ENCODE results near the gene GRM3. TPM values are rescaled to one million over a fixed set of nuclear protein-coding genes. Genes with fewer than 3 reads are reported as not detected.
A peak's percentile ranks its signal among the peaks of the same experiment; 100 is the strongest.

The GRM3 gene
- total and polyA plus RNA-seq, 2 of the 13 experiments (the other 11 are each of a cell fraction or from before 2014, with no cell fraction given): not detected

DNA sequence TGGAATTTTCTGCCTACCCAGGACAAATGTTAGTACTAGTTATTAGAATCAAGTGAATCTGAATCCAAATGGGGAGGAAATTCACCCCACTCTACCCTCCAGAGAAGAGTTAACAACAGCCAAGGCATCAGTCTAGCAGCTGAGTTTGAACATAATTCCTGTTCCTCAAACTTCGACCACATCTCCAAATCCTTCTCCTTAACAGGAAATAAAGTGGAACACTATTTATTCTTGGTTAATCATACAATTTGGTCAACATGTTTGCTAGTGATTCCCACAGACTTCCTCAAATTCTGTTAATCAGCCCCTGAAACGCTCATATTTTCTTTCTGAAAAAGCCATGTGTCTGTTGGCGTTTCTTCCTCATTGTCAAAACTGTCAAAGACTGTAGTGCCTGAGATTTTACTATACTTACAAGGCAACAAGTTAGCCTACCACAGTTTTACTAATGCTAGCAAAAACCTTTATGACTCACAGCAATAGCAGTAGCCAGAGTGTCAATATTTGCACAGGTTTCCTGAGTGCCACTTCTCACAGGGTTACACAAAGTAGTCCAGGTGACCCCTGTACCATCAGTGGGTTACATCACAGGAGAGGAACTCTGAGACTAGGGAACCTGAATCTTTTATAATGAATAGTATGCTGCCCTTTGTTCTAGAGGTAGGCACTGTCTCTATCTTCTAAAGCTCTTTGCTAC, 202.9 kb downstream of the GRM3 start (continued):
- no peak for TF ChIP-seq HNRNPL (IDR thresholded peaks at IDR 0.05; ENCODE audit: low read depth, low read length)
- no peak for TF ChIP-seq GABPA (IDR thresholded peaks at IDR 0.05; ENCODE audit: low read depth, low read length)
- peak; percentile 47; the same call in 1 of the 2 replicates for TF ChIP-seq GABPA (CRISPR knock-in tag; IDR thresholded peaks at IDR 0.05; ENCODE audit: low read depth)
- TF ChIP-seq ZNF619 (CRISPR knock-in tag; IDR thresholded peaks at IDR 0.05): no peak
- no peak for TF ChIP-seq RBM22 (optimal IDR thresholded peaks at IDR 0.05; ENCODE audit: low read length)
- no peak for TF ChIP-seq ZNF383 (CRISPR knock-in tag; IDR thresholded peaks at IDR 0.05; ENCODE audit: borderline replicate concordance)
- TF ChIP-seq GABPB1 (CRISPR knock-in tag; IDR thresholded peaks at IDR 0.05): peak; percentile 19; the same call in 1 of the 2 replicates
- TF ChIP-seq RARG (CRISPR knock-in tag; IDR thresholded peaks at IDR 0.05; ENCODE audit: low read depth): no peak
- TF ChIP-seq, protein P1, sequence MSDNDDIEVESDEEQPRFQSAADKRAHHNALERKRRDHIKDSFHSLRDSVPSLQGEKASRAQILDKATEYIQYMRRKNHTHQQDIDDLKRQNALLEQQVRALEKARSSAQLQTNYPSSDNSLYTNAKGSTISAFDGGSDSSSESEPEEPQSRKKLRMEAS (IDR thresholded peaks at IDR 0.05): peak; percentile 31; the same call in 1 of the 2 replicates
- no peak for TF ChIP-seq ZNF713 (CRISPR knock-in tag; IDR thresholded peaks at IDR 0.05)
- TF ChIP-seq, protein P2, sequence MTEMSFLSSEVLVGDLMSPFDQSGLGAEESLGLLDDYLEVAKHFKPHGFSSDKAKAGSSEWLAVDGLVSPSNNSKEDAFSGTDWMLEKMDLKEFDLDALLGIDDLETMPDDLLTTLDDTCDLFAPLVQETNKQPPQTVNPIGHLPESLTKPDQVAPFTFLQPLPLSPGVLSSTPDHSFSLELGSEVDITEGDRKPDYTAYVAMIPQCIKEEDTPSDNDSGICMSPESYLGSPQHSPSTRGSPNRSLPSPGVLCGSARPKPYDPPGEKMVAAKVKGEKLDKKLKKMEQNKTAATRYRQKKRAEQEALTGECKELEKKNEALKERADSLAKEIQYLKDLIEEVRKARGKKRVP (CRISPR knock-in tag; IDR thresholded peaks at IDR 0.05): peak in 1 of 2 experiments; percentile 81; a peak in 2 of 4 replicates
- TF ChIP-seq ZNF329 (CRISPR knock-in tag; IDR thresholded peaks at IDR 0.05; ENCODE audit: low read depth): no peak
- TF ChIP-seq KMT2B (CRISPR knock-in tag; IDR thresholded peaks at IDR 0.05): 0 out of 2 replicates have a peak, but pooled peaks have one; percentile 45
- peak; percentile 90 for TF ChIP-seq CEBPB (IDR thresholded peaks at IDR 0.05; ENCODE audit: borderline replicate concordance, low read depth, low read length)
- no peak for TF ChIP-seq ZNF292 (CRISPR knock-in tag; IDR thresholded peaks at IDR 0.05; ENCODE audit: borderline replicate concordance, low read depth)
- TF ChIP-seq RORA (CRISPR knock-in tag; IDR thresholded peaks at IDR 0.05): no peak
- no peak for TF ChIP-seq NFRKB (IDR thresholded peaks at IDR 0.05)
- TF ChIP-seq, protein P3, sequence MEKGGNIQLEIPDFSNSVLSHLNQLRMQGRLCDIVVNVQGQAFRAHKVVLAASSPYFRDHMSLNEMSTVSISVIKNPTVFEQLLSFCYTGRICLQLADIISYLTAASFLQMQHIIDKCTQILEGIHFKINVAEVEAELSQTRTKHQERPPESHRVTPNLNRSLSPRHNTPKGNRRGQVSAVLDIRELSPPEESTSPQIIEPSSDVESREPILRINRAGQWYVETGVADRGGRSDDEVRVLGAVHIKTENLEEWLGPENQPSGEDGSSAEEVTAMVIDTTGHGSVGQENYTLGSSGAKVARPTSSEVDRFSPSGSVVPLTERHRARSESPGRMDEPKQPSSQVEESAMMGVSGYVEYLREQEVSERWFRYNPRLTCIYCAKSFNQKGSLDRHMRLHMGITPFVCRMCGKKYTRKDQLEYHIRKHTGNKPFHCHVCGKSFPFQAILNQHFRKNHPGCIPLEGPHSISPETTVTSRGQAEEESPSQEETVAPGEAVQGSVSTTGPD (CRISPR knock-in tag; IDR thresholded peaks at IDR 0.05): peak; percentile 64; the same call in 1 of the 2 replicates
- TF ChIP-seq, protein P4, sequence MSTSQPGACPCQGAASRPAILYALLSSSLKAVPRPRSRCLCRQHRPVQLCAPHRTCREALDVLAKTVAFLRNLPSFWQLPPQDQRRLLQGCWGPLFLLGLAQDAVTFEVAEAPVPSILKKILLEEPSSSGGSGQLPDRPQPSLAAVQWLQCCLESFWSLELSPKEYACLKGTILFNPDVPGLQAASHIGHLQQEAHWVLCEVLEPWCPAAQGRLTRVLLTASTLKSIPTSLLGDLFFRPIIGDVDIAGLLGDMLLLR (CRISPR knock-in tag; IDR thresholded peaks at IDR 0.05): no peak
- TF ChIP-seq SMAD9 (CRISPR knock-in tag; IDR thresholded peaks at IDR 0.05): no peak
- peak; percentile 90 for TF ChIP-seq FOXA1 (IDR thresholded peaks at IDR 0.05)
- peak; percentile 95 for TF ChIP-seq FOXA1 (CRISPR knock-in tag; IDR thresholded peaks at IDR 0.05)
- no peak for TF ChIP-seq NONO (IDR thresholded peaks at IDR 0.05)
- TF ChIP-seq NONO (CRISPR knock-in tag; conservative IDR thresholded peaks at IDR 0.05): no peak
- peak; percentile 50; the same call in 1 of the 2 replicates for TF ChIP-seq SPEN (CRISPR knock-in tag; IDR thresholded peaks at IDR 0.05; ENCODE audit: low read depth)
- TF ChIP-seq, protein P5, sequence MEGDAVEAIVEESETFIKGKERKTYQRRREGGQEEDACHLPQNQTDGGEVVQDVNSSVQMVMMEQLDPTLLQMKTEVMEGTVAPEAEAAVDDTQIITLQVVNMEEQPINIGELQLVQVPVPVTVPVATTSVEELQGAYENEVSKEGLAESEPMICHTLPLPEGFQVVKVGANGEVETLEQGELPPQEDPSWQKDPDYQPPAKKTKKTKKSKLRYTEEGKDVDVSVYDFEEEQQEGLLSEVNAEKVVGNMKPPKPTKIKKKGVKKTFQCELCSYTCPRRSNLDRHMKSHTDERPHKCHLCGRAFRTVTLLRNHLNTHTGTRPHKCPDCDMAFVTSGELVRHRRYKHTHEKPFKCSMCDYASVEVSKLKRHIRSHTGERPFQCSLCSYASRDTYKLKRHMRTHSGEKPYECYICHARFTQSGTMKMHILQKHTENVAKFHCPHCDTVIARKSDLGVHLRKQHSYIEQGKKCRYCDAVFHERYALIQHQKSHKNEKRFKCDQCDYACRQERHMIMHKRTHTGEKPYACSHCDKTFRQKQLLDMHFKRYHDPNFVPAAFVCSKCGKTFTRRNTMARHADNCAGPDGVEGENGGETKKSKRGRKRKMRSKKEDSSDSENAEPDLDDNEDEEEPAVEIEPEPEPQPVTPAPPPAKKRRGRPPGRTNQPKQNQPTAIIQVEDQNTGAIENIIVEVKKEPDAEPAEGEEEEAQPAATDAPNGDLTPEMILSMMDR (CRISPR knock-in tag; IDR thresholded peaks at IDR 0.05): no peak
- no peak for TF ChIP-seq IRX3 (CRISPR knock-in tag; IDR thresholded peaks at IDR 0.05; ENCODE audit: borderline replicate concordance, low read depth)
- TF ChIP-seq TCF7 (IDR thresholded peaks at IDR 0.05; ENCODE audit: low read depth): peak; percentile 78

All from HepG2 (cell line).